ENCODE results near the gene TNP1. TPM values are rescaled to one million over a fixed set of nuclear protein-coding genes. Genes with fewer than 3 reads are reported as not detected.

The TNP1 gene
- total and polyA plus RNA-seq, 2 experiments from 2014 or later = not detected

Other genes with a start within 250 kb of the TNP1 start
- gene IGFBP2, start 226.6 kb downstream of the TNP1 start, total RNA-seq (2014; rRNA removed; shearing (Covaris generic)) = 309 and 364 TPM in 2 replicates
- 177 and 235 TPM in 2 replicates for gene IGFBP2, start 226.6 kb downstream of the TNP1 start, polyA plus RNA-seq (2016; fragmentation: Nextera tagmentation; extraction: Ambion mirVana)
- gene IGFBP5, start 164.5 kb downstream of the TNP1 start, total RNA-seq (2014; rRNA removed; shearing (Covaris generic)) = 0.74 and 2.5 TPM in 2 replicates
- gene IGFBP5, start 164.5 kb downstream of the TNP1 start, polyA plus RNA-seq (2016; fragmentation: Nextera tagmentation; extraction: Ambion mirVana) = 0.43 and 0.70 TPM in 2 replicates